GM12874 (cell line): ENCODE measurements around the gene GALNT15.

Experiments
- TF ChIP-seq, protein P1 (sequence below): IDR thresholded peaks from 2 replicates; pipeline ENCODE4 v1.5.1; 2011; ENCODE audit warnings: low read depth, mild to moderate bottlenecking, control low read depth, low read length, moderate library complexity; ENCODE audit not compliant: insufficient read depth

GALNT15 gene

DNA sequence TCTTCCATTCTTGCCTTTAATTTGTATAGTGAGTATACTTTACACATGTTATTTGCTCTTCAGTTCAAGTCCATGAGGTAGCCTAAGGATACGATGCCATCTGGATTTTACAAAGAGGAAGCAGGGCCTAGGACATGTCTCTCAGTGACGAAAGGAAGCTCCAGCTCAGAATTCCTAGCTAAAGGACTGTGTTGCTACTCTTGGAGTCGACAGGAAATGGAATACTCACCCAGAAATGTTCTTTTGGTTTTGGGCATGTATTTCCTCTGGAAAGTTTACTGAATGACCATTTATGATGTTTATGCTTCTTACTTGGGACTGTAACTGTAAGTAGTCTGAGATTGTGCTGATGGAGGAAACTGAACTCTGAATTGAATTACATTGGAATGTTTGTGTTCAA is 103.0 kb downstream of the GALNT15 start:
- TF ChIP-seq, protein P1, sequence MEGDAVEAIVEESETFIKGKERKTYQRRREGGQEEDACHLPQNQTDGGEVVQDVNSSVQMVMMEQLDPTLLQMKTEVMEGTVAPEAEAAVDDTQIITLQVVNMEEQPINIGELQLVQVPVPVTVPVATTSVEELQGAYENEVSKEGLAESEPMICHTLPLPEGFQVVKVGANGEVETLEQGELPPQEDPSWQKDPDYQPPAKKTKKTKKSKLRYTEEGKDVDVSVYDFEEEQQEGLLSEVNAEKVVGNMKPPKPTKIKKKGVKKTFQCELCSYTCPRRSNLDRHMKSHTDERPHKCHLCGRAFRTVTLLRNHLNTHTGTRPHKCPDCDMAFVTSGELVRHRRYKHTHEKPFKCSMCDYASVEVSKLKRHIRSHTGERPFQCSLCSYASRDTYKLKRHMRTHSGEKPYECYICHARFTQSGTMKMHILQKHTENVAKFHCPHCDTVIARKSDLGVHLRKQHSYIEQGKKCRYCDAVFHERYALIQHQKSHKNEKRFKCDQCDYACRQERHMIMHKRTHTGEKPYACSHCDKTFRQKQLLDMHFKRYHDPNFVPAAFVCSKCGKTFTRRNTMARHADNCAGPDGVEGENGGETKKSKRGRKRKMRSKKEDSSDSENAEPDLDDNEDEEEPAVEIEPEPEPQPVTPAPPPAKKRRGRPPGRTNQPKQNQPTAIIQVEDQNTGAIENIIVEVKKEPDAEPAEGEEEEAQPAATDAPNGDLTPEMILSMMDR: no peak

DNA sequence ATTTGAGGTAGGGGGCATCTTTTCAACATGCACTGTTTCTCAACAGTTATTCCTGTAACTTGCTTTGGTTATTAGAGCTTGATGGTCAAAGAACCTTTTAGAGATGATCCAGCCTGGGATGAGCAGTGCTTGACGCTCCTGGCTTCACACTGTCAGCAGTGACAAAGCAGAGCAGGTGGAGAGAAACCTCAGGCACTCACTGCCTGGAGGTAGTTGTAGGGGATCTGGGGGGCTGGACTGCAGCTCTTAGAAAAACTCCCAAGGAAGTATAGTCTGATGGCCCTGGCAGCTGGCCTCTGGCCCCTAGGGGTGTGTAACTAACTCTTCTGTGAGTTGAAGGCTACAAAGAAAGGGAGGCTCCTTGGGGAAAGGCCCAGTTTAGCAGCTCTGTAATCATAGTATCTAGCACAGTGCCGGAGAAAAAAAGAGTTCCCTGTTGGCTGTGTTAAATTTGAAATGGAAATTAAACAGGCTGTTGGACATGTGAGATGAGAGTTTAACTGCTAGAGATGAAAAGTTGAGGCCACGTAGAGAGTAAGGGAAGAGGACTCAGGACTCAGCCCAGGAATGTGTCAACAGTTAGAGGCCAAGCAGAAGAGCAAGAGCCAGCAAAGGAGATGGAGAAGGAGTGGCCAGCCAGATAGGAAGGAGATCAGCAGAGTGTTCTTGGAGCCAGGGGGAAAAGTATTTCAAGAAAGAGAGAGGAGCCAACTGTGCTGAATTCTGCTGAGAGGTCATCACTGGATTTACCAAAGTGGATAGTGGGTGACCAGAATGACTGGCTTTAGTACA is 104.7 kb downstream of the GALNT15 start:
- TF ChIP-seq, protein P1: no peak

DNA sequence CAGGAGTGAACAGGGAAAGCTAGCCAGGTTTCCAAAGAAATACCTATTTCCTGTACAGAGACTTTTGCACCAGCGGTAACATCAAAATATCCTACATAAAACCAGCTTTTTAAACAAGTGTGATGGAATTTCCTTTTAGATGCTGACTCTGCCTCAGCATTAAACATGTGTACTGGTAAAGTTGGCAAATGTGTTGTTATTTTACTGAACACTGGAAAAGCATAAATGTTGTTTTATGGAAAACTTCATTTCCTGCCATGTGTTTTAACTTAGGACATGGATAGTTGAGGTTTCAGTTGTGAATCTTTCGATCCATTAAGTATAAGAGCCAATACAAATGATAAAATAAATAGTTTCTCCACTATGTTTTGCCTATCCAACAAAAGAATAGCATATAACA is 106.2 kb downstream of the GALNT15 start:
- TF ChIP-seq, protein P1: no peak
